SU-DHL-6 (cell line): ENCODE results near the gene JAKMIP1.

Experiments
- H2AFZ ChIP-seq: fragments of 200-600 bp; sonication (generic); 2 replicates; pipeline ENCODE4 v1.6.1; 2014; ENCODE audit warnings: low read depth, mild to moderate bottlenecking, moderate library complexity, mixed read lengths, antibody characterized with exemption, low read length; ENCODE audit not compliant: severe bottlenecking
- H3F3A ChIP-seq: fragments of 200-600 bp; shearing (Covaris generic); 2 replicates; pipeline ENCODE4 v1.6.0; 2016; ENCODE audit warnings: antibody characterized with exemption, mild to moderate bottlenecking; ENCODE audit not compliant: insufficient read depth
- H3K27ac ChIP-seq: fragments of 200-600 bp; sonication (generic); 2 replicates; pipeline ENCODE4 v1.5.1; 2016; ENCODE audit warnings: low read depth, mild to moderate bottlenecking, low read length, moderate library complexity, mixed read lengths
- H3K27me3 ChIP-seq: fragments of 200-600 bp; sonication (generic), shearing (Covaris generic); 2 replicates; pipeline ENCODE4 v1.6.0; 2014; ENCODE audit warnings: mild to moderate bottlenecking, low read length
- H3K36me3 ChIP-seq: fragments of 200-600 bp; sonication (generic); 2 replicates; pipeline ENCODE4 v1.6.1; 2014; ENCODE audit warnings: mild to moderate bottlenecking, low read length, mixed read lengths
- H3K4me2 ChIP-seq: fragments of 300-600, 200-600 bp; shearing (Covaris generic), sonication (generic); 2 replicates; pipeline ENCODE4 v1.6.0; 2014; ENCODE audit warnings: low read length, low read depth, mild to moderate bottlenecking; ENCODE audit not compliant: poor library complexity, severe bottlenecking
- H3K4me3 ChIP-seq: fragments of 200-600 bp; sonication (generic); 2 replicates; pipeline ENCODE4 v1.5.1; 2014; ENCODE audit warnings: antibody characterized with exemption, low read length, mild to moderate bottlenecking, mixed read lengths; ENCODE audit not compliant: insufficient read depth, poor library complexity, severe bottlenecking
- H3K79me2 ChIP-seq: fragments of 200-600 bp; sonication (generic); 2 replicates; pipeline ENCODE4 v1.6.1; 2014; ENCODE audit warnings: mild to moderate bottlenecking, low read length, moderate library complexity; ENCODE audit not compliant: insufficient read depth
- H3K9ac ChIP-seq: fragments of 200-600 bp; sonication (generic); 2 replicates; pipeline ENCODE4 v1.7.0; 2014; ENCODE audit warnings: mild to moderate bottlenecking, low read length
- H3K9me2 ChIP-seq: fragments of 200-600 bp; sonication (generic); replicated peaks from 2 replicates; pipeline ENCODE4 v1.6.1; 2014; ENCODE audit warnings: low read length; ENCODE audit not compliant: insufficient read depth
- H3K9me3 ChIP-seq: fragments of 200-600 bp; sonication (generic); 2 replicates; pipeline ENCODE4 v1.6.1; 2014; ENCODE audit warnings: low read length, mixed read lengths; ENCODE audit not compliant: insufficient read depth
- H4K20me1 ChIP-seq: fragments of 200-600 bp; sonication (generic); 2 replicates; pipeline ENCODE4 v1.6.1; 2014; ENCODE audit warnings: low read depth, mild to moderate bottlenecking, antibody characterized with exemption, low read length, moderate library complexity, mixed read lengths
- CTCF ChIP-seq: fragments of 200-600 bp; sonication (generic); IDR thresholded peaks from one replicate; pipeline ENCODE4 v1.5.1; 2017; ENCODE audit warnings: antibody characterized with exemption, mild to moderate bottlenecking, low read length, moderate library complexity; ENCODE audit not compliant: insufficient read depth, poor library complexity, severe bottlenecking
- EZH2phosphoT487 ChIP-seq: fragments of 200-600 bp; sonication (generic), shearing (Covaris generic); conservative IDR thresholded peaks from 2 replicates; pipeline ENCODE4 v1.6.1; 2018; ENCODE audit warnings: mild to moderate bottlenecking, antibody characterized with exemption, low read length, moderate library complexity, mixed read lengths

JAKMIP1 gene

GRCh38 chr4:6169239-6169638, 31.1 kb downstream of the JAKMIP1 start:
- Histone ChIP-seq H3K9me3 (no peaks in the 10 kb centered on the region), H4K20me1 (no peaks in the 10 kb centered on the region), H3F3A (no peaks in the 10 kb centered on the region)

GRCh38 chr4:6165766-6166165, 34.6 kb downstream of the JAKMIP1 start:
- H3K27me3 ChIP-seq = no peaks in the 10 kb centered on the region
- TF ChIP-seq CTCF (no peak), EZH2phosphoT487 (no peak)
- H3K36me3 ChIP-seq = no peaks in the 10 kb centered on the region

More at GRCh38 chr4:6169239-6169638, 31.1 kb downstream of the JAKMIP1 start:
- Histone ChIP-seq H3K27me3 (no peaks in the 10 kb centered on the region), H3K79me2 (no peaks in the 10 kb centered on the region), H3K4me2 (no peak overlapping the region), H3K36me3 (no peaks in the 10 kb centered on the region), H3K4me3 (no peak overlapping the region), H3K9ac (no peak overlapping the region), H3K27ac (no peak overlapping the region), H3K9me2 (no peaks in the 10 kb centered on the region), H2AFZ (no peak overlapping the region)
- TF ChIP-seq EZH2phosphoT487 (no peak), CTCF (no peak)

GRCh38 chr4:6162885-6163284, 37.5 kb downstream of the JAKMIP1 start:
- Histone ChIP-seq H3K27ac (no peak overlapping the region), H3K9ac (no peak overlapping the region), H3K4me2 (no peak overlapping the region), H2AFZ (no peak overlapping the region), H3K9me3 (no peaks in the 10 kb centered on the region), H4K20me1 (no peaks in the 10 kb centered on the region), H3K4me3 (no peak overlapping the region), H3K79me2 (no peaks in the 10 kb centered on the region), H3K9me2 (no peaks in the 10 kb centered on the region), H3K27me3 (no peaks in the 10 kb centered on the region), H3K36me3 (no peaks in the 10 kb centered on the region), H3F3A (no peaks in the 10 kb centered on the region)
- TF ChIP-seq EZH2phosphoT487 = no peak
- no peak for TF ChIP-seq CTCF

More at GRCh38 chr4:6165766-6166165, 34.6 kb downstream of the JAKMIP1 start:
- no peaks in the 10 kb centered on the region for H4K20me1 ChIP-seq
- H3F3A ChIP-seq = no peaks in the 10 kb centered on the region
- H2AFZ ChIP-seq = no peak overlapping the region
- H3K27ac ChIP-seq = no peak overlapping the region
- H3K9me2 ChIP-seq = no peaks in the 10 kb centered on the region
- H3K4me3 ChIP-seq = no peak overlapping the region
- no peak overlapping the region for H3K9ac ChIP-seq
- no peaks in the 10 kb centered on the region for H3K79me2 ChIP-seq
- no peaks in the 10 kb centered on the region for H3K9me3 ChIP-seq
- no peak overlapping the region for H3K4me2 ChIP-seq
